Endothelial cell (in vitro differentiated cells): ENCODE results near the gene HBA1. TPM values are rescaled to one million over a fixed set of nuclear protein-coding genes. Genes with fewer than 3 reads are reported as not detected.

Source experiments
- DNase-seq: peaks from one replicate; pipeline ENCODE4 v3.0.0; 2021; ENCODE audit warnings: low spot score
- H3K27ac Mint-ChIP-seq: one replicate; pipeline ENCODE4 v1.8.0; 2021; ENCODE audit warnings: mixed read lengths, inconsistent platforms; ENCODE audit not compliant: unreplicated experiment
- H3K27me3 Mint-ChIP-seq: one replicate; pipeline ENCODE4 v1.8.0; 2021; ENCODE audit warnings: mild to moderate bottlenecking, moderate library complexity, mixed read lengths, inconsistent platforms; ENCODE audit not compliant: unreplicated experiment
- H3K36me3 Mint-ChIP-seq: one replicate; pipeline ENCODE4 v1.8.0; 2021; ENCODE audit warnings: mild to moderate bottlenecking, low read depth, mixed read lengths, inconsistent platforms; ENCODE audit not compliant: unreplicated experiment
- H3K4me1 Mint-ChIP-seq: one replicate; pipeline ENCODE4 v1.8.0; 2021; ENCODE audit warnings: mild to moderate bottlenecking, mixed read lengths, inconsistent platforms; ENCODE audit not compliant: unreplicated experiment
- H3K4me3 Mint-ChIP-seq: one replicate; pipeline ENCODE4 v1.8.0; 2021; ENCODE audit warnings: mild to moderate bottlenecking, mixed read lengths, inconsistent platforms; ENCODE audit not compliant: unreplicated experiment
- H3K9me3 Mint-ChIP-seq: one replicate; pipeline ENCODE4 v1.8.0; 2021; ENCODE audit warnings: mixed read lengths, inconsistent platforms; ENCODE audit not compliant: unreplicated experiment
- CTCF ChIP-seq: fragments of 200-600 bp; sonication (generic); IDR thresholded peaks from one replicate; pipeline ENCODE4 v1.5.0; 2021; ENCODE audit warnings: antibody characterized with exemption; ENCODE audit not compliant: unreplicated experiment
- total RNA-seq: library from RNA; stranded (reverse); fragmentation: NEBNext Ultra II Directional; extraction: Animal tissue kit (Norgen Biotek cat#: 25700); gene quantifications from one replicate; pipeline ENCODE4 v1.2.1, GENCODE V29; 2021; ENCODE audit not compliant: unreplicated experiment

HBA1 gene
- total RNA-seq, 1 donor from 2014 or later, result not detected

- peaks cover 4% of the 10 kb centered on the region for H3K4me1 Mint-ChIP-seq
- peak overlapping the region; percentile 90 for H3K4me3 Mint-ChIP-seq
- no peaks in the 10 kb centered on the region for H3K9me3 Mint-ChIP-seq
- DNase-seq, result peak; percentile 57
- no peaks in the 10 kb centered on the region for H3K36me3 Mint-ChIP-seq
- H3K27ac Mint-ChIP-seq, result peak overlapping the region; percentile 67
- peaks cover 3% of the 10 kb centered on the region for H3K27me3 Mint-ChIP-seq
- no peak for TF ChIP-seq CTCF
These were observed 38.4 kb upstream of the HBA1 start for GRCh38 chr16:138049-138417.

GRCh38 chr16:140175-140857, 36.2 kb upstream of the HBA1 start:
- no peak overlapping the region for H3K27ac Mint-ChIP-seq
- H3K9me3 Mint-ChIP-seq, result no peaks in the 10 kb centered on the region
- H3K36me3 Mint-ChIP-seq, result no peaks in the 10 kb centered on the region
- H3K4me3 Mint-ChIP-seq, result no peak overlapping the region
- H3K27me3 Mint-ChIP-seq, result peaks cover 5% of the 10 kb centered on the region
- no peak for DNase-seq
- peaks cover 2% of the 10 kb centered on the region for H3K4me1 Mint-ChIP-seq
- no peak for TF ChIP-seq CTCF

GRCh38 chr16:142405-142967, 34.0 kb upstream of the HBA1 start:
- Mint-ChIP-seq H3K4me3 (no peak overlapping the region), H3K4me1 (no peaks in the 10 kb centered on the region), H3K27me3 (peaks cover 7% of the 10 kb centered on the region), H3K36me3 (no peaks in the 10 kb centered on the region), H3K9me3 (no peaks in the 10 kb centered on the region), H3K27ac (no peak overlapping the region)
- no peak for TF ChIP-seq CTCF
- no peak for DNase-seq

GRCh38 chr16:143047-143446, 33.4 kb upstream of the HBA1 start:
- Mint-ChIP-seq H3K27ac (no peak overlapping the region), H3K27me3 (peaks cover 7% of the 10 kb centered on the region), H3K4me1 (no peaks in the 10 kb centered on the region), H3K36me3 (no peaks in the 10 kb centered on the region), H3K4me3 (no peak overlapping the region), H3K9me3 (no peaks in the 10 kb centered on the region)
- no peak for TF ChIP-seq CTCF
- DNase-seq, result no peak

GRCh38 chr16:143456-143855, 33.0 kb upstream of the HBA1 start:
- Mint-ChIP-seq H3K4me1 (no peaks in the 10 kb centered on the region), H3K9me3 (no peaks in the 10 kb centered on the region), H3K27me3 (peaks cover 7% of the 10 kb centered on the region), H3K4me3 (no peak overlapping the region), H3K27ac (no peak overlapping the region), H3K36me3 (no peaks in the 10 kb centered on the region)
- no peak for DNase-seq
- no peak for TF ChIP-seq CTCF
